OCI-LY7 (cell line): ENCODE data around the gene RCSD1.

Experiments
- CTCF ChIP-seq: fragments of 200-600 bp; sonication (generic); conservative IDR thresholded peaks from 2 replicates; pipeline ENCODE4 v1.5.1; 2014; ENCODE audit warnings: mild to moderate bottlenecking, antibody characterized with exemption, low read length, moderate library complexity, mixed read lengths
- EZH2phosphoT487 ChIP-seq: fragments of 200-600 bp; sonication (generic); IDR thresholded peaks from 2 replicates; pipeline ENCODE4 v1.6.1; 2018; ENCODE audit warnings: low read depth, borderline replicate concordance, mild to moderate bottlenecking, mixed run types, antibody characterized with exemption, low read length, moderate library complexity, mixed read lengths

- no peak for TF ChIP-seq CTCF
- no peak for TF ChIP-seq EZH2phosphoT487
These were observed 18.0 kb upstream of the RCSD1 start for GRCh38 chr1:167611983-167612382.
